Cerebellar cortex (tissue), 1 donor: ENCODE results near the gene COPS8.
A peak's percentile ranks its signal among the peaks of the same experiment; 100 is the strongest.

Source experiments
- DNase-seq: peaks from one replicate; pipeline ENCODE4 v3.0.0-alpha.2; 2015; ENCODE audit warnings: low spot score

Gene COPS8

DNA sequence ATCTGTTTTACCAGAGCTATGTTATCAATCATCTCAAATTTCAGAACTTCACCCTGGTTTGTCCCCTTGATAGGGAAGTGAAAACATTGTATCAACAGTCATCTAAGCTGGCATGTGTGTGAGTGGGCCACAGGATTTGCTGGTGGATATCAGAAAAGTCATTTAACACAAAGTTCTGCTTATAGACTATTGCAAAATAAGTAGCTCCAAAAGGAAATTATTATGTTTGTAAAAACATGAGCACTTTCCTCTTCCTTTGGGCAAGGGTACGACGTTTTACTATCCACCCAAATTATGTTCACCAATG, 20.7 kb upstream of the COPS8 start:
- no peak for DNase-seq

DNA sequence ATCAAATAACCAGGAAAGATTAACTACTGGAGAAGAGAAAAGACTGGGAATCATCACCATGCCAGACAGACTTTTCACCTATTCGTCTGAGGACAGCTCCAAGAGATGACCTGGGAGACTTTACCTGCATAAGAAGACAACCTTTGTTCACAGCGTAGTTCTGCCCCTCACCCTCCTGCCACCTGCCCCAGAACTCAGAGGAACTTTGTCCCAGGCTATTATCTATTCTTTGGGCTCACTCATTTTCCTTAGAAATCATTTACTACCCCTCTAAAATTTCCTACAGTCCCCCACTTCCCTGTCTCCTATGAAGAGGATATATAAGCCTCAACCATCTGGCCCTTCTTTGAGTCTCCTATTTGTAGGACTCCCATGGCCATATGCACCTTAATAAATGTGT, 19.3 kb upstream of the COPS8 start:
- DNase-seq = no peak

DNA sequence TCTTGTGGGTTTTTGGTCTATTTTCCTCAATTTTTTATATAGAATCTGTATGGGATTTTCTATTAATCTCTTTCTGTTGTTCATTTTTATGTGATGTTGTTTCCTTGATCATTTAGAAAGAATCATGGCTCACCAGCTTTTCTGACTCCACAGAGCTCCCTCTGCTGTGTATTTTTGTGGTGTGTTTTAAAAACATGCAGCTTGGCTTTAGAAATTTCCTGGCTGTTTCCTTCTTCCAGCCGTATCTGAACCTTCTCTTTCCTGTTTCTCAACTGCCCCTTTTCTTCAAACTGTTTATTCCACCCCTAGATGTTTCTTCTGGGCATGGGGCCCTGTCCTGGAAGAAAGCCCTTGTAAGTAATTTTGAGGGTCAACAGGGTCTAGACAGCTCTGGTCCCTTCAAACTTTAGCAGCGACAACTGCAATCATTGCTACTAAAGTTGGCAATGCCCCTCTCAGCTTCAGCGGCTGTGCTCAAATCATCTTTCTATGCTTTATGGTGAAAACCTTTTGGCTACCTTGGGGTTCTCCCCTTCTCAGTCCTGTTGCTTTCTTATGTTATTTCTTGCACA, 17.6 kb upstream of the COPS8 start:
- no peak for DNase-seq

GRCh38 chr2:237072067-237072931, 13.4 kb upstream of the COPS8 start:
- DNase-seq = peak; percentile 50

DNA sequence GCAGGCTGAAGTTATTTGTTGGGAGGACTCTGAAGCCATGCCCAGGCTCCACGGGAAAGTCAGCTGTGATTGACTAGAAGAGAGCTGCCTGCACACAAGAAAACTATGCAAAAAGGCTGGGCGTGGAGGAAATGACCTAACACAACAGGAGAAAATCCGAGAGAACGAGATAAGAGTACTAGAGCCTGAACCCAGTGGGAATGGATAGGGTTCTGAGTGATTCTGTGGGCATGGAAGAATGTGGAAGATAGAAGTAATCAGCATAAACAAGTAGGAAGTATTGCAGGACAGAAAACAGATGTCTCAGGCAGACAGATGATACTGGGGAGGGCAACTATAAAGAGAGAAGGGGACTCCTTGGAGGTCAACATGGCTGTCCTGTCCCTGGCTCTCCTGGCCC, 12.1 kb upstream of the COPS8 start:
- DNase-seq = no peak

DNA sequence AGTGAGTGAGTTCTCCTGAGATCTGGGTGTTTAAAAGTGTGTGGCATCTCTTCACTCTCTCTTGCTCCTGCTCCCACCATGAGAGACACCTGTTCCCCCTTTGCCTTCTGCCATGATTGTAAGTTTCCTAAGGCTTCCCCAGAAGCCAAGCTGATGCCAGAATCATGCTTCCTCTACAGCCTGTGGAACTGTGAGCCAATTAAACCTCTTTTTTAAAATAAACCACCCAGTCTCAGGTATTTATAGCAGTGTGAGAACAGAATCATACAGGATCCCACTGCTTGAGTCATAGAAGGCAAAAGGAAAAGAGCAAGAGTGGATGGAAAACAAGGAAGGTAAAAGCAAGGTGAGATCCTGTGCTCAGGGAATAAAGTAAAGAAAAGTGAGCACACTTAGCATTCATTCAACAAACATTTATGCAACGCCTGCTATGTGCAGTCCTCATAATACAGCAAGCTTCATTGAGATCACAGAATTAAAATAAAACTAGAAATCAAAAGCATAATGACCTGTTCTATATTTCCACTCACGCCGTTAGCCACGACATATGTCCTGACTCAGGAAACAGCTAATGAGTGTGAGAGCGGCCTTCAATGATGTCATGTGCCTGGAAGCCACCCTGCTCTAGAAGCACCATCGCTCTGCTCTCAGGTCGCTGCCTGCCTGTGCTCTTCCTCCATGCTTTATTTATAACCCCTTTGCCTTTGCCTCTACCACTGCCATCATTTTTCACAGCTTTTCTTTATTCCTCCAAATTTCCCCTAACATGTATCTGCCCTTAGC, 11.3 kb upstream of the COPS8 start:
- DNase-seq = no peak

GRCh38 chr2:237075749-237076599, 9.7 kb upstream of the COPS8 start:
- no peak for DNase-seq

DNA sequence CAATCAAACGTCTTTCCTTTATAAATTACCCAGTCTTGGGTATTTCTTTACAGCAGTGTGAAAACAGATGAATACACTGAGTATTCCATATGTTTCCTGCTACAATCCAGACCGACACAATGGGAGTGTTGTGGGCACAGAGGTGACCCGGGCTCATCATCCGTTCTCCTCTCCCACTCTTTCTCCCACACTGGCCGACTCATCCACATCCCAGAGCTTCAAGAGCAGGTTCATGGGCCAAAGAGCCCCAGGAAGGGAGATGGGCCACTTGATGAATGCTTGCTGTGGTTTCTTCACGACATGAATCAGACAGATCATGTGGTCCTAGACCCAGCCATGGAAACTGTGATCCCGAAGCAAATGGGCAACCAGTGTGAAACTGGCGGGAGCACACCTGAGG, 4.1 kb upstream of the COPS8 start:
- no peak for DNase-seq

- no peak for DNase-seq
These were observed 2.7 kb upstream of the COPS8 start for GRCh38 chr2:237083026-237083425.

- DNase-seq = no peak
These were observed 1.2 kb upstream of the COPS8 start for GRCh38 chr2:237084444-237084843.

- no peak for DNase-seq
These were observed 5.2 kb downstream of the COPS8 start for GRCh38 chr2:237090906-237091305.

DNA sequence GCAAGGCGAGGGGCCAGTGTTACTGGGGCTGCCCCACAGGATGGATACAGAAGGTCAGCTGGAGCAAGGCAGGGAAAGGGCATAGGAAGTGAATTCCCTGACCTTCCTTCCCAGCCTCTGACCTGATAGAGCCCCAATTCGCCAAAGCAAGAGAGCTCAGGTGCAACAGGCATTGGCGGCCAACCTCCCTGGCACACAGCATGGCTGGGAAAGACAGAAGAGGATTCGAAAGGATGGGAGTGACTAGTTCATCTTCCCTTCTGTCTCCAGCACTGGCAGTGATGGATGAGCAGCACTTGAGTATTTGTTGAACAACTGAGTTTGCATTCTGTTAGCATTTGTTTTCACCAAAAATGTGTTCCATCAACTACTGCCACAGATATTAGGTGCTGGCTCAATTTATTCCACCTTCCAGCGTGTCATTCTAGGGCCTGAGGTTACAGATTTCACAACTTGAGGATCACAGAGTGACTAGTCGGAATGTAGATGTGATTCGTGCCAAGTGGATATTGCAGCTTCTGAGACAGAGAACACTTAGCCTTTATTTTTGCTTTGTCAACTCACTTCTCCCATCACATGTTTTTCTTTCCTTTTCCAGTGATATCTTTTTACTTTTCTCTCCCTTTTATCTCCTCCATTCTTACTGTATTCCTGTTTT, 6.2 kb downstream of the COPS8 start:
- no peak for DNase-seq

GRCh38 chr2:237092506-237092905, 6.8 kb downstream of the COPS8 start:
- no peak for DNase-seq

- peak; percentile 48 for DNase-seq
These were observed 7.5 kb downstream of the COPS8 start for GRCh38 chr2:237092920-237093781.

DNA sequence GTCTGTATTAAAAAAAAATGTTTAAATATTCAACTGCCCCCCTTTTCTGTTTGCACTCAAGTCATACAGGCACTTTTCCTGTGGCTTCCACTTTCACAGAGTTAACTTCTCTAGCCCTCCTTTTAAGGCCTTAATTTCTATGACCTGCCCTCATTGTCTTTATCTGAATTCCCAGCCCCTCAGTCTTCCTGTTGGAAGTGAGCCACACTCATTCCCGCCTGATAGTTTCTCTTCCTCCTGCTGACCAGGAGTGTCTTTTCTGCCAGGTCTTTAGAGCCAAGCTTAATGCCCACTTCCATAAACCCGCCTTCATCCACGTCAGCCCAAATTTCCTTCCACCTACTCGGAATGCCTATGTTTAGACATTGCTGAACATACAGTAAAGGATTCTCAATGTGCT, 10.5 kb downstream of the COPS8 start:
- DNase-seq = no peak

DNA sequence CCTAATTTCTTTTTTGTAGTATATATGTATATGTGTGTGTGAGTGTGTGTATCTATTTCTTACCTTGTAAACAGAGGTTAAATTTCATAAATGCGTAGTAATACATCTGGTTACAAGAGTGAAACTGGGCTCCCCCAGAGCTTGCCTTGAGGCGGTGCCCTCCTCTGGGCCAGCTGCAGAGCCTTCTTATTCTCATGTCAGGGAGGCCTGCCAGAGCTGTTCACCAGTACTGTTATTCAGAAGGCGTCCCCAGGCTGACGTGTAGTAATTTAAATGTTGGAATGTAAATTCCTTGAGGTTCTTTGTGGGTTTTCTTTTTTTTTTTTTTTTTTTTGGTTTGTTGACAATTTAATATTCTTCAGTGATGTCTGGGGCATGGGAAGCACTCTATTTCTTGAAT, 11.2 kb downstream of the COPS8 start:
- no peak for DNase-seq

- DNase-seq = no peak
These were observed 11.7 kb downstream of the COPS8 start for GRCh38 chr2:237097326-237097910.

GRCh38 chr2:237097911-237098702, 12.4 kb downstream of the COPS8 start:
- DNase-seq = no peak

- DNase-seq = no peak
These were observed 14.1 kb downstream of the COPS8 start for GRCh38 chr2:237099804-237100203.
